Kidney (tissue), 14 donors: Measurements from ENCODE around the gene WNT3. TPM values are rescaled to one million over a fixed set of nuclear protein-coding genes. Genes with fewer than 3 reads are reported as not detected.
"Not testable (repeated sequence)": the region's sequence is repeated elsewhere in the genome, so short reads cannot be mapped to it uniquely, and the experiment has no call there.

Experiments used
- DNase-seq, 5 donors: peaks; one replicate each; pipeline ENCODE4 v3.0.0-alpha.2; 2013 to 2020
- FAIRE-seq: peaks from 2 replicates; lab custom pipeline; 2012; peaks lifted over from hg19 to GRCh38; lab: Jason Lieb, UNC
- H3K27ac ChIP-seq, 2 donors: one replicate each; pipeline ENCODE4 v1.7.0; 2013; ENCODE audit warnings: low read depth in 2 of 2, low read length in 2 of 2, inconsistent platforms in 1 of 2
- H3K27me3 ChIP-seq: one replicate; pipeline ENCODE4 v1.7.1; 2013; ENCODE audit warnings: low read length, inconsistent platforms; ENCODE audit not compliant: control insufficient read depth, insufficient read depth
- H3K36me3 ChIP-seq, 3 donors: one replicate each; pipeline versions ENCODE4 v1.7.0 to v1.7.1; 2013; ENCODE audit warnings: low read length in 3 of 3, control low read depth in 1 of 3, inconsistent platforms in 1 of 3; ENCODE audit not compliant: insufficient read depth in 3 of 3, control insufficient read depth in 2 of 3
- H3K4me1 ChIP-seq, 3 donors: one replicate each; pipeline versions ENCODE4 v1.7.0 to v1.7.1; 2013; ENCODE audit warnings: low read length in 3 of 3, inconsistent platforms in 1 of 3, low read depth in 1 of 3; ENCODE audit not compliant: control insufficient read depth in 2 of 3, insufficient read depth in 2 of 3
- H3K4me3 ChIP-seq, 3 donors: one replicate each; pipeline versions ENCODE4 v1.7.0 to v1.8.1; 2013; ENCODE audit warnings: low read length in 3 of 3, control low read depth in 1 of 3, inconsistent platforms in 1 of 3
- H3K9ac ChIP-seq, 3 donors: one replicate each; pipeline versions ENCODE4 v1.7.0 to v1.7.1; 2013; ENCODE audit warnings: low read length in 3 of 3, control low read depth in 1 of 3, inconsistent platforms in 1 of 3
- H3K9me3 ChIP-seq, 3 donors: one replicate each; pipeline versions ENCODE4 v1.7.0 to v1.7.1; 2013; ENCODE audit warnings: low read length in 3 of 3, control low read depth in 1 of 3, inconsistent platforms in 1 of 3; ENCODE audit not compliant: control insufficient read depth in 2 of 3, insufficient read depth in 1 of 3
- intact Hi-C: fragments of 100-400 bp; cut with DNase I; formaldehyde crosslinking; loops from one replicate; pipeline ENCODE4 v1.11.1; 2022
- polyA plus RNA-seq: library from polyadenylated mRNA; stranded (reverse); fragments of 350-450 nt; fragmentation: Illumina TruSeq; extraction: RNeasy Lipid Tissue Mini Kit (QIAGEN cat#74804); gene quantifications from one replicate; pipeline ENCODE4 v1.2.3, GENCODE V29; 2014; ENCODE audit warnings: low read depth, low replicate concordance; ENCODE audit not compliant: insufficient read depth
- total RNA-seq: library from RNA; stranded (reverse); fragmentation: NEBNext Ultra II Directional; extraction: Animal tissue kit (Norgen Biotek cat#: 25700); gene quantifications from one replicate; pipeline ENCODE4 v1.2.1, GENCODE V29; 2021
- TF ChIP-seq, protein P1 (sequence below): IDR thresholded peaks from 3 replicates; pipeline ENCODE4 v1.5.1; 2012; ENCODE audit warnings: mild to moderate bottlenecking, moderate library complexity, borderline replicate concordance; ENCODE audit not compliant: insufficient read depth; ENCODE audit errors: extremely low read depth
- donor health status: control.
- donor health status: control.
- donor health status: control.
- donor health status: control.
- donor health status: control.
- donor health status: DM: yes; HTN: yes; CAD: no.
- donor health status: Normal renal cell carcinoma (clear cell type).

The WNT3 gene
- total and polyA plus RNA-seq, 2 donors from 2014 or later: 0.38 to 1.3 TPM

GRCh38 chr17:46758614-46759013 is 59.9 kb downstream of the WNT3 start:
- FAIRE-seq (no peak), DNase-seq (no peak)
- H3K9me3 ChIP-seq: no peaks in the 10 kb centered on the region
- no peaks in the 10 kb centered on the region for H3K27me3 ChIP-seq
- H3K9ac ChIP-seq: no peak overlapping the region
- TF ChIP-seq, protein P1, sequence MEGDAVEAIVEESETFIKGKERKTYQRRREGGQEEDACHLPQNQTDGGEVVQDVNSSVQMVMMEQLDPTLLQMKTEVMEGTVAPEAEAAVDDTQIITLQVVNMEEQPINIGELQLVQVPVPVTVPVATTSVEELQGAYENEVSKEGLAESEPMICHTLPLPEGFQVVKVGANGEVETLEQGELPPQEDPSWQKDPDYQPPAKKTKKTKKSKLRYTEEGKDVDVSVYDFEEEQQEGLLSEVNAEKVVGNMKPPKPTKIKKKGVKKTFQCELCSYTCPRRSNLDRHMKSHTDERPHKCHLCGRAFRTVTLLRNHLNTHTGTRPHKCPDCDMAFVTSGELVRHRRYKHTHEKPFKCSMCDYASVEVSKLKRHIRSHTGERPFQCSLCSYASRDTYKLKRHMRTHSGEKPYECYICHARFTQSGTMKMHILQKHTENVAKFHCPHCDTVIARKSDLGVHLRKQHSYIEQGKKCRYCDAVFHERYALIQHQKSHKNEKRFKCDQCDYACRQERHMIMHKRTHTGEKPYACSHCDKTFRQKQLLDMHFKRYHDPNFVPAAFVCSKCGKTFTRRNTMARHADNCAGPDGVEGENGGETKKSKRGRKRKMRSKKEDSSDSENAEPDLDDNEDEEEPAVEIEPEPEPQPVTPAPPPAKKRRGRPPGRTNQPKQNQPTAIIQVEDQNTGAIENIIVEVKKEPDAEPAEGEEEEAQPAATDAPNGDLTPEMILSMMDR: no peak
- H3K36me3 ChIP-seq: peaks cover 0 to 10% (median 9%) of the 10 kb centered on the region in 3 donors
- no peak overlapping the region for H3K4me3 ChIP-seq
- no peak overlapping the region for H3K27ac ChIP-seq
- no peaks in the 10 kb centered on the region for H3K4me1 ChIP-seq
- intact Hi-C loops: no loop called here

DNA sequence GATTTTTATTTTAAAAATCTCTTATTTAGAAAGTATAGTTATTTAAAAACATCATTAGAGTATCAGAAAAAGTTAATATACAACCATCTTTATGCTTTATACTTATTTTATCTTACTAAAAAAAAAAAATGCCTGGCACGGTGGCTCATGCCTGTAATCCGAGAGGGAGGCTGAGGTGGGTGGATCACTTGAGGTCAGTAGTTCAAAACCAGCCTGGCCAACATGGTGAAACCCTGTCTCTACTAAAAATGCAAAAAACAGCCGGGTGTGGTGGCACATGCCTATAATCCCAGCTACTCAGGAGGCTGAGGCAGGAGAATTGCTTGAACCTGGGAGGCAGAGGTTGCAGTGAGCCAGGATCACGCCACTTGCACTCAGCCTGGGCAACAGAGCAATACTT is 60.9 kb downstream of the WNT3 start:
- H3K4me3 ChIP-seq, intact Hi-C loops, FAIRE-seq, H3K9ac ChIP-seq, H3K27ac ChIP-seq, H3K9me3 ChIP-seq, DNase-seq, H3K4me1 ChIP-seq, H3K27me3 ChIP-seq: not testable (repeated sequence)
- H3K36me3 ChIP-seq: peaks cover 0 to 12% (median 9%) of the 10 kb centered on the region in 3 donors

GRCh38 chr17:46756861-46757260 is 61.6 kb downstream of the WNT3 start:
- no peaks in the 10 kb centered on the region for H3K9me3 ChIP-seq
- no peak overlapping the region for H3K4me3 ChIP-seq
- H3K27me3 ChIP-seq: no peaks in the 10 kb centered on the region
- no peaks in the 10 kb centered on the region for H3K4me1 ChIP-seq
- H3K9ac ChIP-seq: no peak overlapping the region
- H3K27ac ChIP-seq: no peak overlapping the region
- DNase-seq: no peak
- TF ChIP-seq, protein P1: no peak
- H3K36me3 ChIP-seq: peaks cover 0 to 12% (median 9%) of the 10 kb centered on the region in 3 donors
- intact Hi-C loops: no loop called here
- no peak for FAIRE-seq

DNA sequence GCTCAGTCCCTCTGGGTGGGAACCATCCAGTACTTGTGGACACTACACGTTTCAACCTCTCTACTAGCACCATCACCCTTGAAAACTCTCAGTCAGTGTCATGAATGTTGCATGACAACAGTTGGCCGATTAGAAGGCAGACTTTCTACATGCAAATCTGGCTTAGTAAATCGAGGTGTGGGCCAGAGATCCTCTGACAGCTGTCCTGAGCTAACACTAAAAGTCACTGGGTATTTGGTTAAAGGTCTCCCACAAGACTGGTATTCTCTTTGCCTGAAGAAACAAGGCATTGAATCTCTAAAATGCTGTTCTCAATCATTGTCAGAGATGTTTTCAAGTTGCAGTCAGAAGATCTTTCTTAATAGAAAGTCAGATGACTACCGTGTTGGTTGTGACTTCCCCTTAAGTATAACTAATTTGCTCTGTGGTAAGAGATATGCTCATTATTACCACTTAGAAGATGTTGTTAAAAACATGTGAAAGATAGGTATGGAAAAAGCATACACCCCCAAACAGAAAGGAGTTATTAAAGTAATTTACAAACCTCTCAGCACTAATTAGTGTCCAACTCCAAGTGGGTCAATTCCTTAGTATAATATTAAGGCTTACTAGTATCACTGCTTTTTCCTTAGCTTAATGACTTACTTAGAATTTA is 62.3 kb downstream of the WNT3 start:
- peaks cover 0 to 12% (median 9%) of the 10 kb centered on the region in 3 donors for H3K36me3 ChIP-seq
- no peak for FAIRE-seq
- intact Hi-C loops: no loop called here
- no peaks in the 10 kb centered on the region for H3K27me3 ChIP-seq
- no peak overlapping the region for H3K4me3 ChIP-seq
- no peaks in the 10 kb centered on the region for H3K4me1 ChIP-seq
- H3K9ac ChIP-seq: no peak overlapping the region
- TF ChIP-seq, protein P1: no peak
- DNase-seq: no peak
- no peaks in the 10 kb centered on the region for H3K9me3 ChIP-seq
- H3K27ac ChIP-seq: no peak overlapping the region
